Activated CD4-positive, alpha-beta T cell treated with anti-CD3 and anti-CD28 coated beads for 36 hours (primary cell): ENCODE data around the gene ADAT1. TPM values are rescaled to one million over a fixed set of nuclear protein-coding genes. Genes with fewer than 3 reads are reported as not detected.

Source experiments
- ATAC-seq: fragments of 200-7000 bp; cut with Tn5 transposase; one replicate; pipeline ENCODE4 v1.10.0; 2021; ENCODE audit warnings: mild to moderate bottlenecking, moderate library complexity
- CTCF ChIA-PET: fragments of 350-600 bp; sonication (Branson Sonifier 250); formaldehyde crosslinking; loops from one replicate; lab custom pipeline; 2021; ENCODE audit warnings: antibody characterized with exemption; lab: Charles Lee
- POLR2A ChIA-PET: fragments of 350-600 bp; sonication (Branson Sonifier 250); formaldehyde crosslinking; loops from one replicate; lab custom pipeline; 2021; ENCODE audit warnings: antibody characterized with exemption, inconsistent platforms; lab: Charles Lee
- DNase-seq: peaks from one replicate; pipeline ENCODE4 v3.0.0-alpha.2; 2020
- H3K27ac Mint-ChIP-seq: one replicate; pipeline ENCODE4 v1.8.0; 2021; ENCODE audit warnings: mixed read lengths
- H3K27me3 Mint-ChIP-seq: one replicate; pipeline ENCODE4 v1.8.0; 2021; ENCODE audit warnings: mixed read lengths
- H3K36me3 Mint-ChIP-seq: one replicate; pipeline ENCODE4 v1.8.0; 2021; ENCODE audit warnings: low read depth, mixed read lengths
- H3K4me1 Mint-ChIP-seq: one replicate; pipeline ENCODE4 v1.8.0; 2021; ENCODE audit warnings: mixed read lengths
- H3K4me3 Mint-ChIP-seq: one replicate; pipeline ENCODE4 v1.8.0; 2021; ENCODE audit warnings: mild to moderate bottlenecking, moderate library complexity, mixed read lengths
- H3K9me3 Mint-ChIP-seq: one replicate; pipeline ENCODE4 v1.8.0; 2021; ENCODE audit warnings: low read depth, mixed read lengths
- intact Hi-C, 2 experiments: fragments of 100-400 bp; cut with DNase I in 1 of 2; cut with micrococcal nuclease in 1 of 2; formaldehyde crosslinking; loops; one replicate each; pipeline versions ENCODE4 v1.14.2 to v1.15.1; 2022 to 2024; cut with DNase I, micrococcal nuclease
- total RNA-seq, 2 experiments: library from RNA; stranded (reverse); gene quantifications; one replicate each; pipeline ENCODE4 v1.2.3, GENCODE V29; 2021

ADAT1 gene
- total RNA-seq, 2 experiments from 2014 or later, result 48.3 to 55.7 TPM

DNA sequence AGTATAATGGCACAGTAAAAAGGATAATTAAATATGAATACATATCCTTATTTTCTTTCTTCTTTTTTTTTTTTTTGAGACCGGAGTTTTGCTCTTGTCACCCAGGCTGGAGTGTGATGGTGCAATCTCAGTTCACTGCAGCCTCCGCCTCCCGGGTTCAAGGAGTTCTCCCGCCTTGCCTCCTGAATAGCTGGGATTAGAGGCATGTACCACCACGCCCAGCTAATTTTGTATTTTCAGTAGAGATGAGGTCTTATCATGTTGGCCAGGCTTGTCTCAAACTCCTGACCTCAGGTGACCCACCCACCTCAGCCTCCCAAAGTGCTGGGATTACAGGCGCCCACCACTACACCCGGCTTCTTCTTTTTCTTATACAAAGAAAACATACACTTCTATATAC lies 44.9 kb downstream of the ADAT1 start:
- H3K4me1 Mint-ChIP-seq, result peaks cover 22% of the 10 kb centered on the region
- no peak overlapping the region for H3K27ac Mint-ChIP-seq
- no peak for DNase-seq
- H3K4me3 Mint-ChIP-seq, result no peak overlapping the region
- H3K9me3 Mint-ChIP-seq, result no peaks in the 10 kb centered on the region
- ChIA-PET CTCF (interaction anchor here (0.9 to 1.2 kb wide), 2 partner anchors 10 to 28 kb away, joined by 3 read pairs; no protein-coding TSS in a partner anchor), POLR2A (no interaction called here)
- H3K36me3 Mint-ChIP-seq, result peaks cover 28% of the 10 kb centered on the region
- intact Hi-C loops, result no loop called here
- no peak for ATAC-seq
- no peaks in the 10 kb centered on the region for H3K27me3 Mint-ChIP-seq

DNA sequence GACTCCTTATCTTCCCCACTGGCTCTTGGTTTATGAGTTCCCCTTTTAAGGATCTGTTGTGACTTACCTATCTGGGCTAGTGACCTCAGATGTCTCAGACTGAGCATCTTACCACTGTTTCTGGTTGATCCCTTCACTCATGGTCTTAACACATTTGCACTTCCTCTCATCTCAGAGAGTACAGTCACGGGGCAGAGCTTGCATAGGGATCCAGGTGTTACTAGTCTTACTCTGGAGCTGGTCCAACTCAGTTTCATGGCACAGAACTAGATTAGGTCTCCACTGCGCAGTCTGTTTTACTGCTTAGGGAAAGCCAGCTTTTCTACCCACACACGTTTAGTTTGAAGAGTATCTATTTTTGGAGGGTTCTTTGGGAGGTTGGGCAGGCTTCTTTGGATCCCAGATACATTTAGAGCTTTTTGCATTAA lies 46.7 kb downstream of the ADAT1 start:
- Mint-ChIP-seq H3K27me3 (no peaks in the 10 kb centered on the region), H3K4me3 (no peak overlapping the region), H3K27ac (peak overlapping the region; percentile 23), H3K4me1 (peaks cover 26% of the 10 kb centered on the region), H3K36me3 (peaks cover 34% of the 10 kb centered on the region), H3K9me3 (no peaks in the 10 kb centered on the region)
- DNase-seq, result no peak
- peak; percentile 60 for ATAC-seq
- intact Hi-C loops, result no loop called here
- ChIA-PET POLR2A (no interaction called here), CTCF (interaction anchor here (0.6 to 1.7 kb wide), 5 partner anchors 9 to 60 kb away, joined by 3 to 5 read pairs (median 3); no protein-coding TSS in a partner anchor)

DNA sequence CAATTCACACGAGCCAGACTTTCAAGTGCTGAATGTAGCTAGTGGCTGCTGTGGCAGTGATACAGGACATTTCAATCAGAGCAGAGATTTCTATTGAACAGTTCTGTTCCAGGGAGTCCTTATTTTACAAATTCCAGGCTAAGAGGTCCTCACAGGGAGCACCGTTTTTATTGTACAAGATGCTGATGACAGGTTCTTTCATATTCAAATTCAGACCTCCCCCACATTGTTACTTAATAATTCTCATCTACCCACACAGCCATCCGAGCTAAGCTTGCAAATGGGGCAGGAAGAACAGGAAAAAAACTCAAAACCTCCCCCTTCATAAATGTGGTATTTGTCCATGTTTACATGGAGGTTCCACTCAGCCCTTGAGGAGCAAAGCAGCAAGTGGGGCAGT lies 47.1 kb downstream of the ADAT1 start:
- Mint-ChIP-seq H3K27ac (peak overlapping the region; percentile 27), H3K36me3 (peaks cover 36% of the 10 kb centered on the region), H3K27me3 (no peaks in the 10 kb centered on the region), H3K4me3 (no peak overlapping the region), H3K9me3 (no peaks in the 10 kb centered on the region), H3K4me1 (peaks cover 28% of the 10 kb centered on the region)
- intact Hi-C loops, result no loop called here
- ChIA-PET CTCF (interaction anchor here (0.6 to 1.7 kb wide), 5 partner anchors 9 to 60 kb away, joined by 3 to 5 read pairs (median 3); no protein-coding TSS in a partner anchor), POLR2A (no interaction called here)
- DNase-seq (no peak), ATAC-seq (no peak)

DNA sequence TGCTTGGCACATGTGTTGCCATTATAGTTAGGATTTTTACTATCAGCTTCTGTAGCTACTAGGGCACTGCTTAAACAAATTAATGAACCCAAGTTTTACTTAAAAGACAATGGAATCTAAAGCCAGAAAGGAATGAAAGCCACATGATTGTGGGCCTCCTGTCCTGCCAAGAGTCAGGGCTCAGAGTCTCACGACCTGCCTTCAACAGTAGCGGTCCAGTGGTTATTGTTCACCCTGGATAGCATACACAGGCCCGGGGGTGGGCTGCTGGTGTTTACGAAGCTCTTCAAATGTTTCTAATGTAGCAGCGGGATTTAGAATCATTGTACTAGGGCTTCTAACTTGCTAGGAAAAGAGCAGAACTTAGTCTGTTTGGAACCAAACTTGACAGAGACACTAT lies 49.1 kb downstream of the ADAT1 start:
- intact Hi-C loops, result no loop called here
- no peak for DNase-seq
- H3K36me3 Mint-ChIP-seq, result peaks cover 35% of the 10 kb centered on the region
- H3K4me3 Mint-ChIP-seq, result no peak overlapping the region
- H3K4me1 Mint-ChIP-seq, result peaks cover 27% of the 10 kb centered on the region
- H3K27me3 Mint-ChIP-seq, result no peaks in the 10 kb centered on the region
- H3K27ac Mint-ChIP-seq, result no peak overlapping the region
- ATAC-seq, result no peak
- POLR2A ChIA-PET, result no interaction called here
- CTCF ChIA-PET, result interaction anchor here (0.5 to 1.3 kb wide), 3 partner anchors 13 to 173 kb away, joined by 3 to 5 read pairs (median 4); no protein-coding TSS in a partner anchor
- H3K9me3 Mint-ChIP-seq, result no peaks in the 10 kb centered on the region

DNA sequence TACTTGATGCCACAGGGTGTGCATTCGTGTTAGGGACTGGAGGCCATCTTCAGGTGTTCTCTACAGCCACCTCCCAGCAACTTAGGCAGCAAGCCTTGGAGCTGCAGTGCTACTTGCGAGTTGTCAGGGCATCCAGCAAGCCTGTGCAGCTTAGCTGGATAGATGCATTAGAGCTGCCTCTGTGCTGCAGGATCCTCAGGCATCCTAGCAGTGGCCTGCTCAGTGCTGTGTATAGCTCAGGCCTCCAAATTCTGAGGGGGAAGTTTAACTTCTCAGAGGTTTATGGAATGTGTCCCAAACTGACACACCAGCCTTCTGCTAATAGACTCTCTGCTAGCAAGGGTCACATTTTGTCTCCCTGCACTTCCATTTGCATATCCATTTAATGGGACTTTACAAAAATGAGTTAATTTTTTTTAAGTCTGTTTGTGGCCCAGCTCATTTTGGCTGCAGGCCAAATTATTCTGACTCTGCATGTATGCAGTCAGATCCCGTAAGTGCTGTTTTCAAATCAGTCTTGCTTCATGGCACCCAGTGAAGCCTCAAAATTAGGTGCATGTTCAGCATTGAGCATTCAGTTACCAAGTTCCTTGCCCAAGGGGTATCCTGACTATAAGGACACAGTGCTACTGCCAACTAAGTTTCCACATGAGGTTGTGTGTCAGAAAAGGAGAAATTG lies 50.1 kb downstream of the ADAT1 start:
- H3K36me3 Mint-ChIP-seq, result peaks cover 34% of the 10 kb centered on the region
- intact Hi-C loops, result no loop called here
- no peak overlapping the region for H3K27ac Mint-ChIP-seq
- peaks cover 31% of the 10 kb centered on the region for H3K4me1 Mint-ChIP-seq
- H3K4me3 Mint-ChIP-seq, result no peak overlapping the region
- CTCF ChIA-PET, result interaction anchor here (0.6 to 1.3 kb wide), 3 partner anchors 13 to 108 kb away, joined by 3 read pairs; partner anchors contain the start of gene TMEM231
- POLR2A ChIA-PET, result interaction anchor here (0.5 kb wide), 1 partner anchor 85 kb away, joined by 6 read pairs; no protein-coding TSS in a partner anchor
- no peaks in the 10 kb centered on the region for H3K9me3 Mint-ChIP-seq
- ATAC-seq, result no peak
- no peaks in the 10 kb centered on the region for H3K27me3 Mint-ChIP-seq
- DNase-seq, result no peak

DNA sequence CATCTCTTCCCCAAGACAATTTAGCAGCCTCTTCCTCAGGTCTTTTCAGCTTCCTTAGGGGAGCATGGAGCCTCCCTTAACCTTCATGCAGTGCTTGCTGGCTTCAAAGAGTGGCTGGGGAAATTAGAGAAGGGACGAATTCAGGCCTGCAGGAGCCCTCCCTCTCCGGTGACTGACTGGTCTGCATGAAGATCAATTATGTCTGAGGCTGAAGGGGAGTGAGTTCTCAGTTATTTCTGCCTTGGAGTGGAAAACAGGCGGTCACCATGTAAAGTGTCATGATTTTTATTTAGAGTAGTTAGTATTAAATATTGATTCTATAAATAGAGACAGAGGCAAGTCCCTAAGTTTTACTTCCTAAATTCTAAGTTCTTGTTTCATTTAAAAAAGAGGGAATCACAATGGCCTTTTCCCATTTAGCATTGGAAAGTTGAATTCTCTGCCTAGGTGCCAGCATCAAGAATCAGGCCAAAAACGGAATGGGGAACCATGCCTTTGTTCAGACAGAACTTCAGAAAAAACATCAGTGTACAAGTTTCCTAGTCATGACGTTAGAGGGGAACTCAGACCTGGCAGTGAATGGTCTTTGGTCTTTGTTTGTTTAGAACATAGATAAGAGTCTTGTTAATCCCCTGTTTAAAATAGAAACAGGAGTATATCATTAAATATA lies 52.5 kb downstream of the ADAT1 start:
- Mint-ChIP-seq H3K36me3 (peaks cover 29% of the 10 kb centered on the region), H3K4me3 (no peak overlapping the region), H3K4me1 (peaks cover 41% of the 10 kb centered on the region), H3K27me3 (no peaks in the 10 kb centered on the region), H3K9me3 (no peaks in the 10 kb centered on the region), H3K27ac (no peak overlapping the region)
- DNase-seq (no peak), ATAC-seq (no peak)
- ChIA-PET CTCF (interaction anchor here (0.6 to 1.0 kb wide), 2 partner anchors 35 to 103 kb away, joined by 3 read pairs; no protein-coding TSS in a partner anchor), POLR2A (interaction anchor here (0.8 kb wide), 1 partner anchor 14 kb away, joined by 3 read pairs; the partner anchor contains the start of gene TMEM231)
- intact Hi-C loops, result no loop called here

DNA sequence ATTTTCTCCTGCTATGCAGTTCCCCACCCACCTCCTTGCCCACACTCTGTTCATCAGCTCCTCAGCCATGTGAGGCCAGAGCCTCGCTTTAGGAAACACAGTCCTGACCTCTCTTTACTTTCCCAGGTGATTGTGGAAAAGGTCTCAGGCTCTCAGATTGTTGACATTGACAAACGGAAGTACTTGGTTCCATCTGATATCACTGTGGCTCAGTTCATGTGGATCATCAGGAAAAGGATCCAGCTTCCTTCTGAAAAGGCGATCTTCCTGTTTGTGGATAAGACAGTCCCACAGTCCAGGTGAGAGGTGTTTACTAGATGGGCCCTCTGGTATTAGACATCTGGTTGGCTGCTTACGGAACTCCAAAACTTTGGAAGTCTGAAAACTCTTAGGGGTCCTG lies 55.2 kb downstream of the ADAT1 start:
- DNase-seq (no peak), ATAC-seq (no peak)
- ChIA-PET CTCF (interaction anchor here (1.1 to 1.6 kb wide), 3 partner anchors 8 to 51 kb away, joined by 3 to 5 read pairs (median 3); no protein-coding TSS in a partner anchor), POLR2A (no interaction called here)
- intact Hi-C loops, result loop anchor here (2.0 to 5.0 kb wide), 5 partner anchors 51 to 1271 kb away; partner anchors contain the start of genes ADAT1 (in 1 of the 2), PSMD7 (in 1 of the 2) and ZFP1 (in 1 of the 2)
- Mint-ChIP-seq H3K4me1 (peaks cover 47% of the 10 kb centered on the region), H3K4me3 (peak overlapping the region; percentile 82), H3K36me3 (peaks cover 17% of the 10 kb centered on the region), H3K27me3 (peaks cover 5% of the 10 kb centered on the region), H3K9me3 (no peaks in the 10 kb centered on the region), H3K27ac (no peak overlapping the region)

DNA sequence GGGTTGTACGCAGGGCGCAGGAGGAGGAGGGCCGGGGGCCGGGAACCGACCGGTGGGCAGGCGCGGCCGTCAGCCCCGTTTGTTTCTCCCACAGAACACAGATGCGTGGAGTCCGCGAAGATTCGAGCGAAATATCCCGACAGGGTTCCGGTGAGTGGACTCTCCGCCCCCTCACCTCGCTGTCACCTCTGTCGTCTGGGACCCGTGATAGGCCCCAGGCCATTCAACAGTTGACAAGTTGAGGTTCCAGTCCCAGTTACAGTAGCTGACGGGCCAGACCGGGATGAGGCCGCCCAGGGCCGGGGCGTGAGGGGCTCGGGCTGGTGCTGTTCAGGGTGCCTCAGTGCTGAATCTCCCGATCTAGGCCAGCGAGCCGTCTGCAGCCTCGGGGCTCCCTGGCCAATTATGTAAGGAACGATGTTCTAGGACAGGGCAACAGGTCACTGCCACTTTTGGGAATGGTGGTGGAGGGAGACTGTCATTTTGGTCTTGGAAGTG lies 56.3 kb downstream of the ADAT1 start:
- Mint-ChIP-seq H3K27ac (peak overlapping the region; percentile 40), H3K4me1 (peaks cover 45% of the 10 kb centered on the region), H3K27me3 (peaks cover 10% of the 10 kb centered on the region), H3K4me3 (peak overlapping the region; percentile 82), H3K9me3 (no peaks in the 10 kb centered on the region), H3K36me3 (peaks cover 15% of the 10 kb centered on the region)
- intact Hi-C loops, result loop anchor here (1.0 to 5.0 kb wide), 13 partner anchors 11 to 1623 kb away; partner anchors contain the start of genes ADAT1 (in 2 of the 2), TMEM231 (in 2 of the 2), CFDP1 (in 1 of the 2) and KARS1 (in 1 of the 2)
- CTCF ChIA-PET, result interaction anchor here (0.7 to 1.6 kb wide), 5 partner anchors 9 to 458 kb away, joined by 3 to 5 read pairs (median 3); partner anchors contain the start of gene ADAT1
- POLR2A ChIA-PET, result interaction anchor here (0.8 kb wide), 1 partner anchor 81 kb away, joined by 3 read pairs; the partner anchor contains the start of genes KARS1 and TERF2IP
- DNase-seq (peak; percentile 50), ATAC-seq (peak; percentile 6)

DNA sequence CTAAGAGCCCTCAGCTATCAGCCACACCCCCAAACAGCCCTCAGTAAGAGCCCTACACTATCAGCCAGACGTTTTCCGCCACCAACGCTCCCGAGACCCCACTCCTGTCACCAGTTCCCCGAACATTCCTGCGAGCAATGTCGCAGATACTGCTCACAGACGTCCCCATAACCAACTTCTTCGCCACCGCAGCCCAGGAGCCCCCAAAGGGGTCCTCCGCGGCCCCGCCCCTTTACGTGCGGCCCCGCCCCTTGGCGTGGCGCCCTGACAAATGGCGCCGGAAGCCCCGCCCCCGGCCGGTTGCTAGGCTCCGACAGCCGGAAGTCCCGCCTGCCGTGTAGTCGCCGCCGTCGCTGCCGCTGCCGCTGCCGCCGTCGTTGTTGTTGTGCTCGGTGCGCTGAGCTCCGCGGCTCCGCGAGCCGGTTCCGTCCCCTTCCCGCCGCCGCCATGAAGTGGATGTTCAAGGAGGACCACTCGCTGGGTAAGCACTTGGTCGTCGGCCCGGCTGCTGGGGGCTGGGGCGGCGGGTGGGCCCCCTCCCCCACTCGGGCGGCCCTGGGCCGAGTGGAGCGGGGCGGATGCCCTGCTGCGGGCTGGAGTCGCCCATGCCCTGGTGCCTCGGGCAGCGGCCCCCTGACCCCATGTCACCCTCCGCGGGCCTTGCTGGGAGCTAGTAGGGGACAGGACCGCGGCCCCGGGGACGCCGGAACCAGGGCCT lies 56.9 kb downstream of the ADAT1 start, which contains the start of gene GABARAPL2:
TSS of gene GABARAPL2 (plus strand) at position 340 of the 718 bp plus-strand sequence. CDS start at position 448, 108 bp downstream.
- H3K36me3 Mint-ChIP-seq, result peaks cover 12% of the 10 kb centered on the region
- ChIA-PET POLR2A (interaction anchor here (0.8 to 1.7 kb wide), 4 partner anchors 10 to 82 kb away, joined by 3 to 10 read pairs (median 8); partner anchors contain the start of genes KARS1, TERF2IP and TMEM231), CTCF (interaction anchor here (0.6 to 2.2 kb wide), 9 partner anchors 10 to 457 kb away, joined by 3 to 16 read pairs (median 5); partner anchors contain the start of genes ADAT1 and TMEM231)
- H3K27me3 Mint-ChIP-seq, result peaks cover 10% of the 10 kb centered on the region
- peak within 1 kb of the TSS; percentile 82 for H3K4me3 Mint-ChIP-seq
- H3K27ac Mint-ChIP-seq, result peak within 1 kb of the TSS; percentile 86
- H3K4me1 Mint-ChIP-seq, result peaks cover 44% of the 10 kb centered on the region
- H3K9me3 Mint-ChIP-seq, result no peaks in the 10 kb centered on the region
- DNase-seq, result peak; percentile 94
- intact Hi-C loops, result loop anchor here (1.0 to 5.0 kb wide), 13 partner anchors 10 to 1624 kb away; partner anchors contain the start of genes ADAT1 (in 2 of the 2), TMEM231 (in 2 of the 2), CFDP1 (in 1 of the 2) and KARS1 (in 1 of the 2)
- peak; percentile 72 for ATAC-seq

DNA sequence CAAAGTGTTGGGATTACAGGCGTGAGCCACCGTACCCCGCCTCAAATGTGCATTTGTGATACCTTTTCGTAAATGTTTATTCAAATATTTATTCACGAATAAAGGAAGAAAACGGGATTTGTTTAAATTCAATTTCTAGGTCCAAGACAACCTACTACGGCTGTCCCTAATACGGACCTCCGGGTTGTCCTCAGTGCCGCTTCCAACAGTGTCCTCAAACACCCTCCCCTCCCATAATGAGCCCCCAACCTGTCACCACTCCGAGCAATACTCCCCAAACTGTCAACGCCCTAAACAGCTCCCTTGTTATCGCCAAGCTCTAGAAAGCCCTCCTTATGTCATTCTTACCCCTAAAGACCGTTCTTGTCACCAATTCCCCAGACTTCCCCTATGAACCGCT lies 57.4 kb downstream of the ADAT1 start:
- Mint-ChIP-seq H3K27ac (peak overlapping the region; percentile 86), H3K4me1 (peaks cover 44% of the 10 kb centered on the region), H3K9me3 (no peaks in the 10 kb centered on the region), H3K36me3 (peaks cover 11% of the 10 kb centered on the region), H3K27me3 (peaks cover 10% of the 10 kb centered on the region), H3K4me3 (peak overlapping the region; percentile 82)
- intact Hi-C loops, result loop anchor here (1.0 to 5.0 kb wide), 14 partner anchors 9 to 1625 kb away; partner anchors contain the start of genes ADAT1 (in 2 of the 2), KARS1 (in 2 of the 2), TERF2IP (in 2 of the 2) and TMEM170A (in 2 of the 2)
- ChIA-PET POLR2A (interaction anchor here (0.9 to 1.7 kb wide), 6 partner anchors 10 to 82 kb away, joined by 3 to 10 read pairs (median 5); partner anchors contain the start of genes ADAT1, KARS1, TERF2IP and TMEM231), CTCF (interaction anchor here (0.6 to 2.2 kb wide), 9 partner anchors 9 to 456 kb away, joined by 3 to 16 read pairs (median 5); partner anchors contain the start of genes ADAT1, CFDP1 and TMEM231)
- no peak for ATAC-seq
- DNase-seq, result no peak
